H1 (cell line): ENCODE measurements around the gene CSGALNACT2. TPM values are rescaled to one million over a fixed set of nuclear protein-coding genes. Genes with fewer than 3 reads are reported as not detected.
A peak's percentile ranks its signal among the peaks of the same experiment; 100 is the strongest.

Experiments
- CBX8 ChIP-seq: fragments of 300-800, 300-1000 bp; sonication (generic); IDR thresholded peaks from 2 replicates; pipeline ENCODE4 v1.7.1; 2016; ENCODE audit warnings: low read depth, low read length, borderline replicate concordance
- CEBPB ChIP-seq: IDR thresholded peaks from 2 replicates; pipeline ENCODE4 v1.6.1; 2012; ENCODE audit warnings: low read depth, low read length
- CHD7 ChIP-seq: fragments of 300-600 bp; sonication (generic); IDR thresholded peaks from 2 replicates; pipeline ENCODE4 v1.7.1; 2012; ENCODE audit warnings: low read length, moderate library complexity, mild to moderate bottlenecking, inconsistent platforms; ENCODE audit not compliant: insufficient replicate concordance
- CREB1 ChIP-seq: IDR thresholded peaks from 2 replicates; pipeline ENCODE4 v1.6.1; 2012; ENCODE audit warnings: inconsistent platforms
- PHF8 ChIP-seq: fragments of 200-600 bp; sonication (generic); conservative IDR thresholded peaks from 2 replicates; pipeline ENCODE4 v1.7.1; 2012; ENCODE audit warnings: low read depth, mild to moderate bottlenecking, inconsistent platforms, low read length, moderate library complexity
- TEAD4 ChIP-seq: IDR thresholded peaks from 2 replicates; pipeline ENCODE4 v1.6.1; 2012; ENCODE audit warnings: low read depth, low read length, inconsistent platforms, mixed read lengths
- polyA plus RNA-seq, 7 experiments: library from polyadenylated mRNA; depleted of rRNA in 3 of 7; stranded (reverse) in 5 of 7; unstranded in 2 of 7; fragments of >200 nt in 5 of 7; fragments of 200-250 nt in 2 of 7; gene quantifications; 1 replicate in 5 of 7; 2 replicates in 1 of 7; 4 replicates in 1 of 7; pipeline versions ENCODE4 v1.2.1 to v1.2.3, GENCODE V29; 2011 to 2013; ENCODE audit warnings: missing spikeins in 2 of 7, mixed read lengths in 2 of 7
- total RNA-seq: library from RNA; stranded (reverse); fragmentation: NEBNext Ultra II Directional; extraction: Animal tissue kit (Norgen Biotek cat#: 25700); gene quantifications from 2 replicates; pipeline ENCODE4 v1.2.1, GENCODE V29; 2021
- TF ChIP-seq, protein P1 (sequence below): IDR thresholded peaks from 2 replicates; pipeline ENCODE4 v1.6.1; 2012; ENCODE audit warnings: inconsistent platforms
- TF ChIP-seq, protein P2 (sequence below): IDR thresholded peaks from 2 replicates; pipeline ENCODE4 v1.6.1; 2011; ENCODE audit warnings: low read depth, mild to moderate bottlenecking, low read length; ENCODE audit not compliant: insufficient read depth

CSGALNACT2 gene
- total and polyA plus RNA-seq, 2 of the 8 experiments (the other 6 are each of a cell fraction or from before 2014, with no cell fraction given) = 2.6 to 5.3 TPM

GRCh38 chr10:43204042-43204942 is 66.0 kb downstream of the CSGALNACT2 start (continued):
- TF ChIP-seq CHD7 (no peak), CREB1 (no peak), CBX8 (no peak), CEBPB (no peak), TEAD4 (no peak), PHF8 (no peak)
- TF ChIP-seq, protein P1, sequence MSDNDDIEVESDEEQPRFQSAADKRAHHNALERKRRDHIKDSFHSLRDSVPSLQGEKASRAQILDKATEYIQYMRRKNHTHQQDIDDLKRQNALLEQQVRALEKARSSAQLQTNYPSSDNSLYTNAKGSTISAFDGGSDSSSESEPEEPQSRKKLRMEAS = peak; percentile 7; the same call in 1 of the 2 replicates
- TF ChIP-seq, protein P2, sequence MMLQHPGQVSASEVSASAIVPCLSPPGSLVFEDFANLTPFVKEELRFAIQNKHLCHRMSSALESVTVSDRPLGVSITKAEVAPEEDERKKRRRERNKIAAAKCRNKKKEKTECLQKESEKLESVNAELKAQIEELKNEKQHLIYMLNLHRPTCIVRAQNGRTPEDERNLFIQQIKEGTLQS = no peak
